ENCODE results near the gene ZNF397.
A peak's percentile ranks its signal among the peaks of the same experiment; 100 is the strongest.
"Not testable (repeated sequence)": the region's sequence is repeated elsewhere in the genome, so short reads cannot be mapped to it uniquely, and the experiment has no call there.

The ZNF397 gene

DNA sequence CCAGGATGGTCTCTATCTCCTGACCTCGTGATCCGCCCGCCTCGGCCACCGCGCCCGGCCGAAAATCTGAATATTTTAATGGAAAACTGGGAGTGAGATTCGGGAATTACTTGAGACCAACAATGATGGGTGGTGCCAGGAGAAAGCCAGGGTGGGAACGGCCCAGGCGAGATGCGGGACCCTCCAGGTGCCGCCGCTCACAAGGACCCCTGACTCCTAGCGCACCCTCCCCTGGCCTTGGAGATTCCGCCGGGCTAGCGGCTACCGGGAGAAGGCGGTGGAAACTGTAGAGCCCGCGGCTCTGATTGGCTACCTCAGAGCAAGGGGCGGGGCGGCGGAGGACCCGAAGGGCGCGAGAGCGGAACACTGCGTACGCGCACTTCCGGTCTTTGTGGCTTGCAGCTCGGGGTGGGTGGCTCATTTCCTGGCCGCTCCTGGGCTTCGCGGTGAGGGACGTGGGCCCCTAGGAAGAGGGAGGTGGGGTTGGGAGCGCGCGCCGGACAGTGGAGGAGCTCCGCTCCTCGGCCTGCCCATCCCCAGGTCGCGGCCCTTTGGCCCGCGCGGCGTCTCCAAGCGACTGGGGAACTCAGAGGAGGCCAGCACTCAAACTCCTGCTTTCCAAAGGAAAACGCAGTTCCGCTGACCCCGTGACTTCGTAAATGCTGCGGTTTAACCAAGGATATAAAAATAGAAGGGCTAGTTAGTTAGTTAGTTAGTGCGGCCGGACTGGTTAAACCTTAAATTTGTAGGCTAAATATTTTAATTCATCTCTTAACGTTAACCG, at the start of gene ZNF397:
ZNF397 (plus strand) TSS at position 371 of the 784 bp plus-strand sequence. CDS start 1,437 bp downstream, outside the sequence.
- DNase-seq: peak; percentile 96

DNA sequence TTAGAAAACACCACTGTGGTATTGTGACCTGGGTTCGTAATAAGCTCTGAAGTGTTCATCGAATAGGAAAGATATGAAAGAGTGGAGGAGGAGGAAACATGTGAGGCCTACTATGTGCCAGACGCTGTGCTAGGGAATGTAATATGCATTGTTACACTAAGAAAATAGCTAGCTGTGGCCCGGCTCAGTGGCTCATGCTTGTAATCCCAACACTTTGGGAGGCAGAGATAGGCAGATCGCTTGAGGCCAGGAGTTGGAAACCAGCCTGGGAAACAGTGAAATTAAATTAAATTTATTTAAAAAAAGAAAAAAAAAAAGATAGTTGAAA, 49.2 kb upstream of the ZNF397 start:
- DNase-seq: no peak

DNA sequence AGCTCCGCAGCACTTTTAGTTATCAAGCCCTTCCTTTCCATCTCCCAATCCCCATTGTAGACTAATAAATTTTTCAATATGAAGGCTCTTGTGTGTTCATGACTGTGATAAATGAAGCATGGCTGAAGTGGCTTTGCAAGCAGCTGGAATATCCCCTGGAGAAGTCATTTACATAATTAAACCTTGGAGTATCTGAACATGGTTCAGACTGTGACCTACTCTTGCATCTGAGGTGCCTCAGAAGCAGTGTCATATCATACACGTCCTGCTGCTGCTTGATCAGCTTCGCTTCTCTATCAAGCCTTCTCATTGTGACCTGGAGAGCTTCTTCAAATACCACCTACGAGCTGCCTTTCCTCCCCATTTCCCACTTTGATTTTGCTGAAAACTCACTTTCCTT, 48.4 kb upstream of the ZNF397 start:
- DNase-seq: no peak

DNA sequence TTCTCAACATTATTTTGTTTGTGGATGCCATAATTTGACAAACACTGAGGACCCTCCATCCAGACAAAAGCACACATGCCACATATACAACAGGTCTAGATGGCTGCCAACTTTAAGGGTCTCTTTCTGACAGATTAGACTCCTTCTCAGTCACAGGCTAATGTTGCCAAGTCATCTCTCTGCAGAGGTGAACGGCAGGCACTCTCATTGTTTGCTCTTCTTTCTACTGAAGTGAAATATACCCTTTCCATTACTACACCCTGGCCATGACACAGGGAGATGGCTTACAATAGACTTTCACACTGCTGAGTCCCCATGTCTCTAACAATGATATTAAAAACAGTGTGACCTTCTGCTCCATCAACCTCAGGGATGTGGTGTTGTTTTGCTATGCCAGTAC, 47.5 kb upstream of the ZNF397 start:
- DNase-seq: no peak

DNA sequence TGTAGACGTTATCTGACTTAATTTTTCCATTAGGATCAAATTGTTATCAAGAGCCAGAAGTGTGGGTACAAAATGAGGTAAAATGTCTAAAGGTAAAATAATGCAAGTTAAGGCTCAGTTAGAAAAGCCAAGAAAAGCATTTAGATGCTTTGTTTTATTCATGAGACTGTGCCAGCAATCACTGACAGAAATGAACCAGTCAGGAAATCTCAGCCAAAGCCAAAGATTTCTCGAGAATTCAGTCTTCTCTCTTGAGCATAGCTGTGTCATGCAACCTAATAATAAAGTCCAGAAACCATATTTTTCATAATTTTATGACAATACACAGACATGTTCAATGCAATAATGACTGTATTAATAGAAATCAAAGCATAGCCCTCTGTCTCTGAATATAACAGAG, 43.5 kb upstream of the ZNF397 start:
- no peak for DNase-seq

DNA sequence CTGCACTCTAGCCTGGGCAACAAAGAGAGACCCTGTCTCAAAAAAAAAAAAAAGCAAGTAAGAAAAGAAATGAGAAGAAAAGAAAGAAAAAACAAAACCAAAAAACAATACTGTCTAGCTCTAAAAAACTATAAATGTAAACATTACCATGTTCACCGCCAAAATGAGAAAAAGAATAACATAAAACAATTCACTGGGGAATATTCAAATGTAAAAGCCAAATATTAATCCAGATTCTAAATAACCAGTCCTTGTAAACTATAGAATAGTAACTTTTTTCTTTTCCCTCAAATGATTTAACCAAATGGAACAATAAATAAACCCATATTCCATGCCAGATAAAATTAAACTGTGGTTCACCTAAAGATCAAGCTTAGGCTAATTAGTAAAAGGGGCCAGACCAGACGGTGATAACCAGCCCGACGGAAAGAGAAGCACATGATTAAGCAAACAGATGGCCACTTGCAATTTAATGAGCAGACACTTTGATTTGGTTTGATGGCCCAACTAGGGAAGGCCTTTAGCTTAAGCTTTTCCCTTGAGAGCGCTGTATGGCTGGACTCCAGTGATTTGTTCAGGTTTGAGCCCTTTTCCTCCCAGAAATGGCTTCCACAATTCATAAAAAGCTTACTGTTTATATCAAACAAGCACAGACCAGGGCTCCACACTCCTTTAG, 39.4 kb upstream of the ZNF397 start:
- DNase-seq: no peak

DNA sequence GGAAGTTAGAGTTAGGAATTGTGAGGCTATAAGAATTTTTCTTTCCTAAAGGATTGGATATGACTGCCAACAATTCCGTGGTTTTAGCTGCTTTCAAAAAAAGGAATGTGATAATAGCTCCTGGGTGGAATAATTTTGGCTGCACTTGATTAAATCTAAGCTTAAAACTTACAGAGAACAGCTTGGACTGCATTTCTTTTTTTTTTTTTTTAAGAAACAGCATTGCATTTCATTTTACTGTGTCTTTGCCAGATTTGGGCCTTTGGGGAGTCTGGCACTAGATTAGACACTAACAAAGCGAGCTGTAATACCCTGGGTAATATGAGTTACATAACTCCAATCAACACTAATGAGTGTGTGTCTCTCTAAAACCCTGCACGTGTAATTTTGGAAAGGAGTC, 37.8 kb upstream of the ZNF397 start:
- no peak for DNase-seq

DNA sequence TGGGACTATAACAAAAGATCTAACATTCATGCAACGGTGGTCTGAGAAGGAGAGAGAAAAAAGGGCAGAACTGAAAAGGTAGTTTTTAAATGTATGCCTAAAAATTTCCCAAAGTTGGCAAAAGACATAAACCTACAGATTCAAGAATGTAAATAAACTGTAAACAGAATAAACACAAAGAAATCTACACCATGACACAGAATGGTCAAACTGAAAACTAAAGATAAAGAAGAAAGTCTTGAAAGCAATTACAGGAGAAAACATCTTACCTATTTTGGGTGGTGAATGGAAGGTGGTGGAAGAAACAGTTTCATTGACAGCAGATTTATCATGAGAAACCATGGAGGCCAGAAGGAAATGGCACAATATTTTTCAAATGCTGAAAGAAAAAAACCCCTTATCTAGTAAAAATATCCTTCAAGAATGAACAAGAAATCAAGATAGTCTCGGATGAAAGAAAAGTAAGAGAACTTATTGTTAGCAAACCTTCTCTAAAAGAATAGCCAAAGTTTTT, 35.6 kb upstream of the ZNF397 start:
- DNase-seq: no peak

DNA sequence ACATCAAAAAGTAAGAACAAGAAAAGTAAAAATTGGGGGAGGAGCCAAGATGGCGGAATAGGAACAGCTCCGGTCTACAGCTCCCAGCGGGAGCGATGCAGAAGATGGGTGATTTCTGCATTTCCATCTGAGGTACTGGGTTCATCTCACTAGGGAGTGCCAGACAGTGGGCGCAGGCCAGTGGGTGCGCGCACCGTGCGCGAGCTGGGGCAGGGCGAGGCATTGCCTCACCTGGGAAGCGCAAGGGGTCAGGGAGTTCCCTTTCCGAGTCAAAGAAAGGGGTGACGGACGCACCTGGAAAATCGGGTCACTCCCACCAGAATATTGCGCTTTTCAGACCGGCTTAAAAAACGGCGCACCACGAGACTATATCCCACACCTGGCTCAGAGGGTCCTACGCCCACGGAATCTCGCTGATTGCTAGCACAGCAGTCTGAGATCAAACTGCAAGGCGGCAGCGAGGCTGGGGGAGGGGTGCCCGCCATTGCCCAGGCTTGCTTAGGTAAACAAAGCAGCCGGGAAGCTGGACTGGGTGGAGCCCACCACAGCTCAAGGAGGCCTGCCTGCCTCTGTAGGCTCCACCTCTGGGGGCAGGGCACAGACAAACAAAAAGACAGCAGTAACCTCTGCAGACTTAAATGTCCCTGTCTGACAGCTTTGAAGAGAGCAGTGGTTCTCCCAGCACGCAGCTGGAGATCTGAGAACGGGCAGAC, 34.9 kb upstream of the ZNF397 start:
- not testable (repeated sequence) for DNase-seq

DNA sequence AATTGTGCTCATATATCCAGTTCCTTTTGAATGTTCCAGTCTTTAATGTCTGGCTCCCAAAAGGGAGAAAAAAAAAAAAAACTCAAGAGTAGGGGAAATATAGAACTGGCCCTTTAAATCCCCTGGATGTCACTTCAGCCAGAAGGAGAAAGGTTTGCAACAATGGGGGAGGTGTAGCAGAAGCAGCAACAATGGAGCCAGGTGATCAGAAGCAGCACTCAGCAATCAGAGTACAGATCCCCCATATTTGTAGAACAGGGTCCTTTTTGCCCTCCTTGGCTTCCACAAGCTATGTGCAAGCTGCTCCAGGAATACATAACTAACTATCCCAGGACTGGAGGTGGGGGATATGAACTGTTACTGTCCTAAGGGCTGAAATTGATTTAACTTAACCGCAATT, 25.8 kb upstream of the ZNF397 start:
- DNase-seq: no peak

DNA sequence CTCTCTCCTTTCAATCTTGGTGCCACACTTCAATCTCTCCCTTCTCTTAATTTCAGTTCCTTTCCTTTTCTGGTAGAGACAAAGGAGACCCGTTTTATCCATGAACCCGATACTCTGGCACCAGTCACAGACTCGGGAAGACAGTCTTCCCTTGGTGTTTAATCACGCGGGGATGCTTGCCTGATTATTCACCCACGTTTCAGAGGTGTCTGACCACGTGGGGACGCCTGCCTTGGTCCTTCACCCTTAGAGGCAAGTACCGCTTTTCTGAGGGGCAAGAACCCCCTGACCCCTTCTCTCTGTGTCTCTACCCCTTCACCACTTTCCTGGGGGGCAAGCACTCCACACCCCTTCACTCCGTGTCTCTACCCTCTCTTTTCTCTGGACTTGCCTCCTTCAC, 24.2 kb upstream of the ZNF397 start:
- not testable (repeated sequence) for DNase-seq

DNA sequence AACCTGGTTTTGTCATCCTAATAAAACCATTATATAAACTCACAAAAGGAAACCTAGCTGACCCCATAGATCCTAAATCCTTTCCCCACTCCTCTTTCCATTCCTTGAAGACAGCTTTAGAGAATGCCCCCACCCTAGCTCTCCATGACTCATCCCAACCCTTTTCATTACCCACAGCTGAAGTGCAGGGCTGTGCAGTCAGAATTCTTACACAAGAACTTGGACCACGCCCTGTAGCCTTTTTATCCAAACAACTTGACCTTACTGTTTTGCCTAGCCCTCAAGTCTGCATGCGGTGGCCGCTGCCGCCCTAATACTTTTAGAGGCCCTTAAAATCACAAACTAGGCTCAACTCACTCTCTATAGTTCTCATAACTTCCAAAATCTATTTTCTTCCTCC, 21.5 kb upstream of the ZNF397 start:
- DNase-seq: not testable (repeated sequence)

DNA sequence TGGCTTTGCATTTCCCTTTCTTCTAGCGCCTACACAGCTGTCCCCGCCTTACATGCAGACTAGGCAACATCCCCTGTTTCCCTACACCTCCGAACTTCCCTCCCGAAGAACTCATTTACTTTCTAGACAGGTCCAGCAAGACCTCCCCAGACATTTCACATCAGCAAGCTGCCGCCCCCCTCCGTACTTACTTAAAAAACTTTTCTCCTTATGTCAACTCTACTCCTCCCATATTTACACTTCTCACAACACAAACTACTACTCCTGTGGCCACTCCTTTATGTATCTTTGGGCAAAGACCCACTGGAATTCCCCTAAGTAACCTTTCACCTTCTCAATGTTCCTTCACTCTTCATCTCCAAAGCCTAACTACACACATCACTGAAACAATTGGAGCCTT, 20.4 kb upstream of the ZNF397 start:
- DNase-seq: no peak

DNA sequence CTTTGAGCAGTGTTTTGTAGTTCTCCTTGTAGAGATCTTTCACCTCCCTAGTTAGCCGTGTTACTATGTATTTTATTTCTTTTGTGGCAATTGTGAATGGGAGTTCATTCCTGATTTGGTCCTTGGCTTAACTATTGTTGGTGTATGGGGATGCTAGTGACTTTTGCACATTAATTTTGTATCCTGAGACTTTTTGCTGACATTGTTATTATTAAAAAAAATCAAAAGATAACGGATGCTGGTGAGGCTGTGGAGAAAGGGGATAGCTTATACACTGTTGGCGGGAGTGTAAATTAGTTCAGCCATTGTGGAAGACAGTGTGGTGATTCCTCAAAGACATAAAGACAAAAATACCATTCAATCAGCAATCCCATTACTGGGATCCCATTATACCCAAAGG, 17.0 kb upstream of the ZNF397 start:
- no peak for DNase-seq

DNA sequence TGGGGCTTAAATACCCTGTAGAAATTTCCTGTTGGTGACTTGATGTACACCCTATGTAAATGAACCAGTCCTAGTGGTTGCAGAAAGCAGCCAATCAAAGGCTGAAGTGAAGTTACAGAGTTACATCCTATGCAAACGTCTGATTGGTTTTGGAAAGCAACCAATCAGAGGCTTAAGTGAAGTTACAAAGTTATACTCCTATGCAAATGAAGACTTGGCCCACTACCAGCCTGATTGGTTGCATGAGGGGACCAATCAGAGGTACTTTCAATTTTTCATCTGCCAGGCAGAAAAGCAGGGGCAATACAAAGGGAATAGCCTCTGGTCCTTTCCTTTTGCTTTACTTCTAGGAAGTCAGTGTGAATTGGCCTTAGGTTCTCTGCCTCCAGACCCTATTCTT, 13.6 kb upstream of the ZNF397 start:
- no peak for DNase-seq

DNA sequence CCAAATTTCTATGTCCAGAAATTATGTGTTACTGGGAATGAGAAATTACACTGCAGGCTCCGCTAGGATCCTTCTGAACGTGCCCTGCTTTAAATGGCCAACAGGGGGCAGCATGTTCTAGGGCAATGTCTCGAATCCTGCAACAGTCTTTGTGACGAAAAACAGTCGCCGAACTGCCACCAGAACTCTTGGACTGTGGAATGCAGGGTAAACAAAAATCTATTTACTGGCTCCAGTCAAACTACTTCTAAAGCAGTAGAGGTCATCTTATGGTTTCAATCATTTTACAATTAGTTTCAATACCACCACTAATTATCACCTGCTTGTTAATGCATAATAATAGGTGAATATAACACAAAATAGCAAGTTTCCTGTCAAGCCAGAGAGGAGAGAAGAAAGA, 9.8 kb upstream of the ZNF397 start:
- peak; percentile 78 for DNase-seq

DNA sequence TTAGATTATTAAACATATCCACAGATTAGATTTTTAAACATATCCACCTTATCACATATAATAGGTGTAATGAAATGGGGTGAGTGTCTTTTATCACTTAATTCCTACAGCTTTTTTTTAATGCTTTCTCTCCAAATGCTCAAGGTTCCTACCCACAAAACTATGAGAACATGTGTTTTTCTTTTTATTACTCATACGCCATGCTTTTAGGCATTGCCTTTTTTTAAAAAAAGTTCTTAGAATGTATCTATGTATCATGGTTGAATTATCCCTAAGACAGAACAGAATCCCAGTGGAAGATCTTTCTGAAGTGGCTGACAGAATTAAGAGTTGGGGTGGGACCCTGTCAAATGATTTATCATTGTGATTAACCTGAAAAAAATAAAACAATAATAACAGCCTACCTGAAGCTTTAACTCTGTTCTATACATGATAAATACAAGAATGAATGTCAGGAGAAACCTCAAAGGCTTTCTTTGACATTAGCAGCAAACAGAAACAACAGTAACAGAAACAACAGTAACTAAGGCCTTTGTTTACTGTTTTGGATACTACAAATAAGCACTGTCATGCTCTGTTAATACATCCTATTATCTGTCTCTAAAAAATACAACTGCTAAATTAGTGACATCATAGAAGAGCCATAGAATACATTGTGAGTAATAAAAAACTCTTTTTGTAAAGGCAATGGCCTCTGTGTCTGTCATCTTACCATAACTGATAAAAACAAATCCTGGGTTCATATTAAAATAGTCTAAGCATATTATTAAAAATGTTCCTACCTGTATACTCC, 4.1 kb upstream of the ZNF397 start:
- DNase-seq: no peak

DNA sequence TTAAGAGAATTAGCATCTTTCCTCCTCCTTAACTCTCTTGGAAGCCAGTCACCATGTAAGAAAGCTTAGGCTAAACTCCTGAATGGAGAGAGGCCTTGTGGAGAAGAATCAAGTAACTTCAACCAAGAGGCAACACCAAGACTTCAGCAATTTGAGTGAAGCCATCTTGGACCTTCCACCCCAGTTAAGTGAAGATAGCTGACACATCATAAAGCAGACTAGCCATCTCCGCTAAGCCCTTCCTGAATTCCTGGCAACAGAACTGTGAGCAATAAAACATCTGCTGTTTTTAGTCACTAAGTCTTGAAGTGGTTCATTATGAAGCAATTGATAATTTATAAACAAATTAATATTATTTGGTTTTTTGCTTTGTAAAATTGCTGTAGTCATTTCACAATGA, 1.5 kb upstream of the ZNF397 start:
- DNase-seq: no peak

DNA sequence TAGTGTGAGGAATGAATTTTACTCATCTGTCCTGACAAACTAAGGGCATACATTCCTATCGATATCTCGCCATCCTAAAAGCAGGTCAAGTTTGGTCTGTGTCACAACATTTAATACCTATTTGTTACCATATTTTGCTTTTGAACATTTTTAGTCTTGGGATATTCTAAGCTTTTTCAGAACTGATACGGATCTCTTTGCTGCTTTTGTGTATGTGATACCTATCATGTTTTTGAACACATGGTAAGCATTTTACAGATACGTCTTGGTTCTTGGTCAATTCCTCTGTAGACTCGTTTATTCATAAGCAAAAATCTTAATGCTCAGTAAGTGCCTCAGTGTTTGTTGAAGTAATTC, 592 bp downstream of the ZNF397 start:
- DNase-seq: no peak

DNA sequence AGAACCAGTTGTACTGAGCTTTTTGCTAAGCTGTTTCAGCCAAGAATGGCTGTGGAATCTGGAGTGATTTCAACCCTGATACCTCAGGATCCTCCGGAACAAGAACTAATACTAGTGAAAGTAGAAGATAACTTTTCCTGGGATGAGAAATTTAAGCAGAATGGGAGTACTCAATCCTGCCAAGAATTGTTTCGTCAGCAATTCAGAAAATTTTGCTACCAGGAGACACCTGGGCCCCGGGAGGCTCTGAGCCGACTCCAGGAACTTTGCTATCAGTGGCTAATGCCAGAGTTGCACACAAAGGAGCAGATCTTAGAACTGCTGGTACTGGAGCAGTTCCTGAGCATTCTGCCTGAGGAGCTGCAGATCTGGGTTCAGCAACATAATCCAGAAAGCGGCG, 1.6 kb downstream of the ZNF397 start:
- no peak for DNase-seq

DNA sequence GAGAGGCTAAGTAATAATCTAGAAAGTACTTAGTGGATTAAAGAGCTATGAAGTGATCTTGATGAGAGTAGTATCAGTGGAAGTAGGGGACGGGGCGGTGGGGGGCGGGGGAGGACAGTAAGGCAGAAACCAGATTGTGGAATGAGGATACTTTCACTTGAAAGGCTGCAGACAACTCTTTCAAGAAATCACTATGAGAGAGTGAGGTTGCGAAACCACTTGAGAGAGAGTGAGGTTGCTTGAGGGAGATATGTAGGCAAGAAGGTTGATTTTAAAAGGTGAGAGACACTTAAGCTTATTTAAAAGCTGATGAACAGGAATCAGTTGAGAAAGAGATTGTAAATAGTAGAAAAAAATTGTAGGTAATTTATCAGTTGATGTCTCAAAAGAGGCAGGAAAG, 3.8 kb downstream of the ZNF397 start:
- DNase-seq: no peak

DNA sequence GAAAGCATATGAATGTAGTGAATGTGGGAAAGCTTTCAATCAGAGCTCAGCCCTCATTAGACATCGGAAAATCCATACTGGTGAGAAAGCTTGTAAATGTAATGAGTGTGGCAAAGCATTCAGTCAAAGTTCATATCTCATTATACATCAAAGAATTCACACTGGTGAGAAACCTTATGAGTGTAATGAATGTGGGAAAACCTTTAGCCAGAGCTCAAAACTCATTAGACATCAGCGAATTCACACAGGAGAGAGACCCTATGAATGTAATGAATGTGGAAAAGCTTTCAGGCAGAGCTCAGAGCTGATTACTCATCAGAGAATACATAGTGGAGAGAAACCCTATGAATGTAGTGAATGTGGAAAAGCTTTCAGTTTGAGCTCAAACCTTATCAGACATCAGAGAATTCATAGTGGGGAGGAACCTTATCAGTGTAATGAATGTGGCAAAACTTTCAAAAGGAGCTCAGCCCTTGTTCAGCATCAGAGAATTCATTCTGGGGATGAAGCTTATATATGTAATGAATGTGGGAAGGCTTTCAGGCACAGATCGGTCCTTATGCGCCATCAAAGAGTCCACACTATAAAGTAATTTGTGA, 5.0 kb downstream of the ZNF397 start:
- DNase-seq: no peak

DNA sequence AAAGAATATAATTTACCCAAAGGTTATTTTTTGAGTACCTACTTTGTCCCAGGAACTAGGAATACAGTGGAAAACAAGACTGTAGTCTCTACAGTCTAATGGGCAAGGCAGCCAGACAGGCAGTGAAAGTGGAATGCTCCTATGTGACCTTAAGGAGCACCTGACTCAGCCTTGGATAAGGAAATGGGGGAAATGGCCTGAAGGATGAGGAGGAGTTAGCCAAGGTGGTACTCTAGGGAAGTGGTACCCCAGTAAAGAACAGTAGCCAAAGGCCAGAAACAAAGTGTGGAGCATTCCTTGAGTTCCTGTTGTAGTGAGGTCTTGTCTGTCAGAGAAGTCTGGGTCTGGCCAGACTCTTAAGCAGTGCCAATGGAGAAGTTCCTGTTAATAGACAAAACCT, 6.0 kb downstream of the ZNF397 start:
- DNase-seq: no peak

All from CD4-positive, alpha-beta T cell treated with Interleukin-15 for 1 hour (primary cell).